ENCODE measurements around the gene TMED1.

Gene TMED1

GRCh38 chr19:10835754-10836478 is at the start of gene TMED1:
TMED1 (minus strand) TSS chr19:10836212; CDS start chr19:10836191, 21 bp downstream.
- CTCF ChIA-PET = interaction anchor here (0.5 to 25.0 kb wide), 11 partner anchors 10 to 330 kb away, joined by 3 to 559 read pairs (median 4); partner anchors contain the start of genes CARM1 and DNM2
- peak; percentile 92 for DNase-seq (ENCODE audit: low read depth, low spot score)
- peak; percentile 24 for TF ChIP-seq CTCF (IDR thresholded peaks at IDR 0.05; ENCODE audit: insufficient read depth, low read length, missing control alignments)
- POLR2A ChIA-PET = interaction anchor here (0.5 to 1.7 kb wide), 12 partner anchors 9 to 141 kb away, joined by 3 to 11 read pairs (median 4); partner anchors contain the start of genes CARM1 and DNM2
- H3K4me3 ChIP-seq (ENCODE audit: low read depth, low read length) = peak within 1 kb of the TSS; percentile 79

- TF ChIP-seq CTCF (IDR thresholded peaks at IDR 0.05; ENCODE audit: insufficient read depth, low read length, missing control alignments) = no peak
- ChIA-PET POLR2A (interaction anchor here (0.7 kb wide), 1 partner anchor 14 kb away, joined by 3 read pairs; the partner anchor contains the start of gene CARM1), CTCF (interaction anchor here (0.6 to 7.5 kb wide), 4 partner anchors 10 to 57 kb away, joined by 3 to 111 read pairs (median 7); partner anchors contain the start of gene CARM1)
- DNase-seq (ENCODE audit: low read depth, low spot score) = no peak
- H3K4me3 ChIP-seq (ENCODE audit: low read depth, low read length) = no peak overlapping the region
These were observed 49.5 kb upstream of the TMED1 start for GRCh38 chr19:10885201-10886169.

GRCh38 chr19:10884274-10884673 is 48.3 kb upstream of the TMED1 start:
- no peak for TF ChIP-seq CTCF (IDR thresholded peaks at IDR 0.05; ENCODE audit: insufficient read depth, low read length, missing control alignments)
- ChIA-PET POLR2A (no interaction called here), CTCF (interaction anchor here (2.8 to 7.5 kb wide), 2 partner anchors 11 kb away, joined by 10 to 111 read pairs; partner anchors contain the start of gene CARM1)
- H3K4me3 ChIP-seq (ENCODE audit: low read depth, low read length) = no peak overlapping the region
- no peak for DNase-seq (ENCODE audit: low read depth, low spot score)

GRCh38 chr19:10882108-10882457 is 46.1 kb upstream of the TMED1 start:
- ChIA-PET POLR2A (no interaction called here), CTCF (interaction anchor here (0.9 to 7.5 kb wide), 7 partner anchors 8 to 54 kb away, joined by 3 to 111 read pairs (median 5); partner anchors contain the start of gene CARM1)
- no peak for TF ChIP-seq CTCF (IDR thresholded peaks at IDR 0.05; ENCODE audit: insufficient read depth, low read length, missing control alignments)
- no peak overlapping the region for H3K4me3 ChIP-seq (ENCODE audit: low read depth, low read length)
- DNase-seq (ENCODE audit: low read depth, low spot score) = no peak

GRCh38 chr19:10881403-10882107 is 45.5 kb upstream of the TMED1 start:
- CTCF ChIA-PET = interaction anchor here (0.9 to 7.5 kb wide), 8 partner anchors 8 to 55 kb away, joined by 3 to 111 read pairs (median 5); partner anchors contain the start of gene CARM1
- no peak for DNase-seq (ENCODE audit: low read depth, low spot score)
- no peak for TF ChIP-seq CTCF (IDR thresholded peaks at IDR 0.05; ENCODE audit: insufficient read depth, low read length, missing control alignments)
- H3K4me3 ChIP-seq (ENCODE audit: low read depth, low read length) = no peak overlapping the region
- POLR2A ChIA-PET = no interaction called here

All from AG04449 (cell line).